Iris pigment epithelial cell (primary cell): Measurements from ENCODE around the gene LRRC3.
A peak's percentile ranks its signal among the peaks of the same experiment; 100 is the strongest.
"Not testable (repeated sequence)": the region's sequence is repeated elsewhere in the genome, so short reads cannot be mapped to it uniquely, and the experiment has no call there.

Source experiments
- DNase-seq: peaks from one replicate; pipeline ENCODE4 v3.0.0-alpha.2; 2011; ENCODE audit warnings: low read depth

The LRRC3 gene

GRCh38 chr21:44497703-44498126, 42.4 kb downstream of the LRRC3 start:
- DNase-seq, result no peak

- no peak for DNase-seq
Observed at GRCh38 chr21:44498280-44499210, 43.2 kb downstream of the LRRC3 start.

- no peak for DNase-seq
Observed at GRCh38 chr21:44499211-44499560, 43.9 kb downstream of the LRRC3 start.

GRCh38 chr21:44499631-44500030, 44.3 kb downstream of the LRRC3 start:
- no peak for DNase-seq

- no peak for DNase-seq
Observed at GRCh38 chr21:44500111-44500510, 44.8 kb downstream of the LRRC3 start.

- DNase-seq, result no peak
Observed at GRCh38 chr21:44502171-44502958, 47.1 kb downstream of the LRRC3 start.

- not testable (repeated sequence) for DNase-seq
Observed at GRCh38 chr21:44503006-44503889, 47.9 kb downstream of the LRRC3 start.

GRCh38 chr21:44503901-44504399, 48.6 kb downstream of the LRRC3 start:
- no peak for DNase-seq

- no peak for DNase-seq
Observed at GRCh38 chr21:44505673-44506278, 50.5 kb downstream of the LRRC3 start.

GRCh38 chr21:44506279-44507255, 51.3 kb downstream of the LRRC3 start:
- no peak for DNase-seq

GRCh38 chr21:44507673-44508425, 52.5 kb downstream of the LRRC3 start:
- DNase-seq, result no peak

GRCh38 chr21:44508426-44508710, 53.1 kb downstream of the LRRC3 start:
- DNase-seq, result no peak

- no peak for DNase-seq
Observed at GRCh38 chr21:44508711-44509445, 53.6 kb downstream of the LRRC3 start.

- no peak for DNase-seq
Observed at GRCh38 chr21:44509539-44509938, 54.2 kb downstream of the LRRC3 start.

GRCh38 chr21:44510109-44510507, 54.8 kb downstream of the LRRC3 start:
- no peak for DNase-seq

GRCh38 chr21:44510508-44511218, 55.4 kb downstream of the LRRC3 start:
- peak; percentile 8 for DNase-seq

- no peak for DNase-seq
Observed at GRCh38 chr21:44511219-44511937, 56.1 kb downstream of the LRRC3 start.
